Liver (tissue), 9 donors: ENCODE data around the gene ALG12. TPM values are rescaled to one million over a fixed set of nuclear protein-coding genes. Genes with fewer than 3 reads are reported as not detected.

Experiments used
- DNase-seq: peaks from one replicate; pipeline ENCODE4 v3.0.0-alpha.2; 2017; ENCODE audit warnings: low spot score
- H3K27ac ChIP-seq, 2 donors: one replicate each; pipeline ENCODE4 v1.7.0; 2013; ENCODE audit warnings: inconsistent platforms in 2 of 2, low read length in 2 of 2, control low read depth in 1 of 2, low read depth in 1 of 2, mild to moderate bottlenecking in 1 of 2
- H3K27me3 ChIP-seq, 4 donors: one replicate each; pipeline versions ENCODE4 v1.6.1 to v1.7.0; 2013; ENCODE audit warnings: low read length in 3 of 4, inconsistent platforms in 1 of 4, mild to moderate bottlenecking in 1 of 4, moderate library complexity in 1 of 4; ENCODE audit not compliant: control insufficient read depth in 4 of 4, insufficient read depth in 4 of 4
- H3K36me3 ChIP-seq, 4 donors: one replicate each; pipeline versions ENCODE4 v1.6.1 to v1.7.0; 2013; ENCODE audit warnings: low read length in 3 of 4, mild to moderate bottlenecking in 3 of 4, low read depth in 1 of 4, moderate library complexity in 1 of 4; ENCODE audit not compliant: control insufficient read depth in 4 of 4, insufficient read depth in 3 of 4
- H3K4me1 ChIP-seq, 4 donors: one replicate each; pipeline versions ENCODE4 v1.6.1 to v1.7.0; 2013; ENCODE audit warnings: low read length in 3 of 4, mild to moderate bottlenecking in 3 of 4, moderate library complexity in 1 of 4; ENCODE audit not compliant: control insufficient read depth in 4 of 4, insufficient read depth in 4 of 4
- H3K4me3 ChIP-seq, 3 donors: one replicate each; pipeline versions ENCODE4 v1.6.1 to v1.7.0; 2013; ENCODE audit warnings: low read length in 3 of 3, control low read depth in 1 of 3, low read depth in 1 of 3, mild to moderate bottlenecking in 1 of 3
- H3K9ac ChIP-seq, 2 donors: one replicate each; pipeline ENCODE4 v1.7.0; 2013; ENCODE audit warnings: low read length in 2 of 2, mild to moderate bottlenecking in 2 of 2, moderate library complexity in 2 of 2, control low read depth in 1 of 2, low read depth in 1 of 2
- H3K9me3 ChIP-seq, 4 donors: one replicate each; pipeline versions ENCODE4 v1.6.1 to v1.7.0; 2013; ENCODE audit warnings: low read length in 3 of 4; ENCODE audit not compliant: control insufficient read depth in 4 of 4
- EGR1 ChIP-seq, 2 donors: IDR thresholded peaks; 2 replicates each; pipeline ENCODE4 v1.6.1; 2016 to 2018; ENCODE audit warnings: antibody characterized with exemption in 2 of 2, low read depth in 2 of 2
- FOXA1 ChIP-seq: IDR thresholded peaks from 2 replicates; pipeline ENCODE4 v1.6.1; 2016; ENCODE audit warnings: antibody characterized with exemption
- FOXA2 ChIP-seq: IDR thresholded peaks from 2 replicates; pipeline ENCODE4 v1.6.1; 2016; ENCODE audit warnings: antibody characterized with exemption
- GABPA ChIP-seq, 2 donors: IDR thresholded peaks in 1 of 2; conservative IDR thresholded peaks in 1 of 2; 2 replicates each; pipeline ENCODE4 v1.6.1; 2016; ENCODE audit warnings: antibody characterized with exemption in 2 of 2, mild to moderate bottlenecking in 1 of 2, moderate library complexity in 1 of 2
- HNF4A ChIP-seq, 2 donors: conservative IDR thresholded peaks; 2 replicates each; pipeline ENCODE4 v1.6.1; 2016; ENCODE audit warnings: antibody characterized with exemption in 2 of 2, mild to moderate bottlenecking in 2 of 2
- HNF4G ChIP-seq: IDR thresholded peaks from 2 replicates; pipeline ENCODE4 v1.6.1; 2016; ENCODE audit warnings: antibody characterized with exemption
- JUND ChIP-seq, 2 donors: IDR thresholded peaks; 2 replicates each; pipeline ENCODE4 v1.6.1; 2016; ENCODE audit warnings: antibody characterized with exemption in 2 of 2
- NR2F2 ChIP-seq: IDR thresholded peaks from 2 replicates; pipeline ENCODE4 v1.6.1; 2016; ENCODE audit warnings: antibody characterized with exemption
- RAD21 ChIP-seq, 2 donors: IDR thresholded peaks; 2 replicates each; pipeline ENCODE4 v1.6.1; 2016; ENCODE audit warnings: antibody characterized with exemption in 2 of 2, mild to moderate bottlenecking in 2 of 2
- RXRA ChIP-seq, 2 donors: IDR thresholded peaks; 2 replicates each; pipeline ENCODE4 v1.6.1; 2017 to 2018; ENCODE audit warnings: antibody characterized with exemption in 2 of 2, mild to moderate bottlenecking in 1 of 2
- SP1 ChIP-seq: IDR thresholded peaks from 2 replicates; pipeline ENCODE4 v1.6.1; 2018; ENCODE audit warnings: antibody characterized with exemption, mild to moderate bottlenecking
- TAF1 ChIP-seq: conservative IDR thresholded peaks from 2 replicates; pipeline ENCODE4 v1.6.1; 2016; ENCODE audit warnings: antibody characterized with exemption, mild to moderate bottlenecking
- YY1 ChIP-seq: IDR thresholded peaks from 2 replicates; pipeline ENCODE4 v1.6.1; 2016; ENCODE audit warnings: antibody characterized with exemption, mild to moderate bottlenecking
- WGBS: extraction: QIAGEN DNeasy Blood & Tissue Kit; methylation state at CpG from one replicate; pipeline ENCODE4 v1.1.7; 2013; 5-methylcytosine and 5-hydroxymethylcytosine counted together
- polyA plus RNA-seq, 2 donors: library from polyadenylated mRNA; stranded (reverse) in 1 of 2; unstranded in 1 of 2; fragments of 200-250 nt in 1 of 2; fragments of >200 nt in 1 of 2; fragmentation: Nextera tagmentation in 1 of 2; extraction: Ambion mirVana in 1 of 2; gene quantifications; one replicate each; pipeline versions ENCODE4 v1.2.1 to v1.2.3, GENCODE V29; 2013 to 2015
- total RNA-seq, 2 donors: library from RNA; depleted of rRNA; stranded (reverse); fragments of >200 nt; gene quantifications; one replicate each; pipeline ENCODE4 v1.2.3, GENCODE V29; 2014
- TF ChIP-seq, protein P1 (sequence below): IDR thresholded peaks from 2 replicates; pipeline ENCODE4 v1.6.1; 2016; ENCODE audit warnings: antibody characterized with exemption
- TF ChIP-seq, protein P2 (sequence below): IDR thresholded peaks from 2 replicates; pipeline ENCODE4 v1.6.1; 2016; ENCODE audit warnings: antibody characterized with exemption
- TF ChIP-seq, protein P3 (sequence below): IDR thresholded peaks from 2 replicates; pipeline ENCODE4 v1.6.1; 2016; ENCODE audit warnings: antibody characterized with exemption, mild to moderate bottlenecking
- TF ChIP-seq, protein P4 (sequence below): fragments of 150-350 bp; IDR thresholded peaks from 2 replicates; pipeline ENCODE4 v1.5.1; 2017; ENCODE audit warnings: improper control_type of control experiment, low read depth, low read length; ENCODE audit not compliant: missing input control
- TF ChIP-seq, protein P5 (sequence below): IDR thresholded peaks from 2 replicates; pipeline ENCODE4 v1.6.1; 2016; ENCODE audit warnings: antibody characterized with exemption
- donor health status: healthy.
- donor health status: healthy.
- donor health status: healthy.
- donor health status: healthy.
- donor health status: healthy.

ALG12 gene
- total and polyA plus RNA-seq, 4 donors, result 10.4 to 20.2 (median 14.0) TPM

DNA sequence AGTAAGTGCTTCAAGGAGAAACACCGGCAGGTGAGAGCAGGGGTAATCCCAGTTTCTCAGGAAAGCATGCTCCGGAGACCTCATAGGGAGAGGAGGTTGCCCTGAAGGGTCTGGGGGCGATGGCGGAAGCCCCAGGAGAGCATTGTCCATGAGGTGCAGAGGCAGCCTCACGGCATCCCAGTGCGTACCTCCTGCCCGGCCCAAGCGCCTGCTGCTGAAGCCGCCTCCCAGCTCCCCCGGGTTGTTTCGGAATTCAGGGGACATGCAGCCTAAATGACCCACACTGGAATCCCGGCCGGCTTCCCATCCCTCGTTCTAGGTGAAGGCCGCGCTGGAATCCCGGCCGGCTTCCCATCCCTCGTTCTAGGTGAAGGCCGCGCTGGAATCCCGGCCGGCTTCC, 61.9 kb downstream of the ALG12 start:
- TF ChIP-seq FOXA2 (no peak), RAD21 (IDR thresholded peaks at IDR 0.05) (no peak), HNF4G (no peak), SP1 (no peak), FOXA1 (no peak), NR2F2 (no peak), GABPA (IDR thresholded peaks at IDR 0.05 in 1 of 2, conservative IDR thresholded peaks at IDR 0.05 in 1 of 2) (no peak), RXRA (IDR thresholded peaks at IDR 0.05) (no peak), YY1 (no peak), JUND (IDR thresholded peaks at IDR 0.05) (no peak), EGR1 (IDR thresholded peaks at IDR 0.05; ENCODE audit: low read depth in 2 of 2) (no peak), TAF1 (no peak), HNF4A (conservative IDR thresholded peaks at IDR 0.05) (no peak)
- TF ChIP-seq, protein P1, sequence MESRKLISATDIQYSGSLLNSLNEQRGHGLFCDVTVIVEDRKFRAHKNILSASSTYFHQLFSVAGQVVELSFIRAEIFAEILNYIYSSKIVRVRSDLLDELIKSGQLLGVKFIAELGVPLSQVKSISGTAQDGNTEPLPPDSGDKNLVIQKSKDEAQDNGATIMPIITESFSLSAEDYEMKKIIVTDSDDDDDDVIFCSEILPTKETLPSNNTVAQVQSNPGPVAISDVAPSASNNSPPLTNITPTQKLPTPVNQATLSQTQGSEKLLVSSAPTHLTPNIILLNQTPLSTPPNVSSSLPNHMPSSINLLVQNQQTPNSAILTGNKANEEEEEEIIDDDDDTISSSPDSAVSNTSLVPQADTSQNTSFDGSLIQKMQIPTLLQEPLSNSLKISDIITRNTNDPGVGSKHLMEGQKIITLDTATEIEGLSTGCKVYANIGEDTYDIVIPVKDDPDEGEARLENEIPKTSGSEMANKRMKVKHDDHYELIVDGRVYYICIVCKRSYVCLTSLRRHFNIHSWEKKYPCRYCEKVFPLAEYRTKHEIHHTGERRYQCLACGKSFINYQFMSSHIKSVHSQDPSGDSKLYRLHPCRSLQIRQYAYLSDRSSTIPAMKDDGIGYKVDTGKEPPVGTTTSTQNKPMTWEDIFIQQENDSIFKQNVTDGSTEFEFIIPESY, result no peak
- TF ChIP-seq, protein P2, sequence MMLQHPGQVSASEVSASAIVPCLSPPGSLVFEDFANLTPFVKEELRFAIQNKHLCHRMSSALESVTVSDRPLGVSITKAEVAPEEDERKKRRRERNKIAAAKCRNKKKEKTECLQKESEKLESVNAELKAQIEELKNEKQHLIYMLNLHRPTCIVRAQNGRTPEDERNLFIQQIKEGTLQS, result no peak
- TF ChIP-seq, protein P3, sequence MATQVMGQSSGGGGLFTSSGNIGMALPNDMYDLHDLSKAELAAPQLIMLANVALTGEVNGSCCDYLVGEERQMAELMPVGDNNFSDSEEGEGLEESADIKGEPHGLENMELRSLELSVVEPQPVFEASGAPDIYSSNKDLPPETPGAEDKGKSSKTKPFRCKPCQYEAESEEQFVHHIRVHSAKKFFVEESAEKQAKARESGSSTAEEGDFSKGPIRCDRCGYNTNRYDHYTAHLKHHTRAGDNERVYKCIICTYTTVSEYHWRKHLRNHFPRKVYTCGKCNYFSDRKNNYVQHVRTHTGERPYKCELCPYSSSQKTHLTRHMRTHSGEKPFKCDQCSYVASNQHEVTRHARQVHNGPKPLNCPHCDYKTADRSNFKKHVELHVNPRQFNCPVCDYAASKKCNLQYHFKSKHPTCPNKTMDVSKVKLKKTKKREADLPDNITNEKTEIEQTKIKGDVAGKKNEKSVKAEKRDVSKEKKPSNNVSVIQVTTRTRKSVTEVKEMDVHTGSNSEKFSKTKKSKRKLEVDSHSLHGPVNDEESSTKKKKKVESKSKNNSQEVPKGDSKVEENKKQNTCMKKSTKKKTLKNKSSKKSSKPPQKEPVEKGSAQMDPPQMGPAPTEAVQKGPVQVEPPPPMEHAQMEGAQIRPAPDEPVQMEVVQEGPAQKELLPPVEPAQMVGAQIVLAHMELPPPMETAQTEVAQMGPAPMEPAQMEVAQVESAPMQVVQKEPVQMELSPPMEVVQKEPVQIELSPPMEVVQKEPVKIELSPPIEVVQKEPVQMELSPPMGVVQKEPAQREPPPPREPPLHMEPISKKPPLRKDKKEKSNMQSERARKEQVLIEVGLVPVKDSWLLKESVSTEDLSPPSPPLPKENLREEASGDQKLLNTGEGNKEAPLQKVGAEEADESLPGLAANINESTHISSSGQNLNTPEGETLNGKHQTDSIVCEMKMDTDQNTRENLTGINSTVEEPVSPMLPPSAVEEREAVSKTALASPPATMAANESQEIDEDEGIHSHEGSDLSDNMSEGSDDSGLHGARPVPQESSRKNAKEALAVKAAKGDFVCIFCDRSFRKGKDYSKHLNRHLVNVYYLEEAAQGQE, result no peak
- TF ChIP-seq, protein P4, sequence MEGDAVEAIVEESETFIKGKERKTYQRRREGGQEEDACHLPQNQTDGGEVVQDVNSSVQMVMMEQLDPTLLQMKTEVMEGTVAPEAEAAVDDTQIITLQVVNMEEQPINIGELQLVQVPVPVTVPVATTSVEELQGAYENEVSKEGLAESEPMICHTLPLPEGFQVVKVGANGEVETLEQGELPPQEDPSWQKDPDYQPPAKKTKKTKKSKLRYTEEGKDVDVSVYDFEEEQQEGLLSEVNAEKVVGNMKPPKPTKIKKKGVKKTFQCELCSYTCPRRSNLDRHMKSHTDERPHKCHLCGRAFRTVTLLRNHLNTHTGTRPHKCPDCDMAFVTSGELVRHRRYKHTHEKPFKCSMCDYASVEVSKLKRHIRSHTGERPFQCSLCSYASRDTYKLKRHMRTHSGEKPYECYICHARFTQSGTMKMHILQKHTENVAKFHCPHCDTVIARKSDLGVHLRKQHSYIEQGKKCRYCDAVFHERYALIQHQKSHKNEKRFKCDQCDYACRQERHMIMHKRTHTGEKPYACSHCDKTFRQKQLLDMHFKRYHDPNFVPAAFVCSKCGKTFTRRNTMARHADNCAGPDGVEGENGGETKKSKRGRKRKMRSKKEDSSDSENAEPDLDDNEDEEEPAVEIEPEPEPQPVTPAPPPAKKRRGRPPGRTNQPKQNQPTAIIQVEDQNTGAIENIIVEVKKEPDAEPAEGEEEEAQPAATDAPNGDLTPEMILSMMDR, result no peak
- TF ChIP-seq, protein P5, sequence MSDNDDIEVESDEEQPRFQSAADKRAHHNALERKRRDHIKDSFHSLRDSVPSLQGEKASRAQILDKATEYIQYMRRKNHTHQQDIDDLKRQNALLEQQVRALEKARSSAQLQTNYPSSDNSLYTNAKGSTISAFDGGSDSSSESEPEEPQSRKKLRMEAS, result no peak
- Histone ChIP-seq H3K27me3 (no peaks in the 10 kb centered on the region), H3K4me3 (no peak overlapping the region), H3K27ac (no peak overlapping the region), H3K36me3 (no peaks in the 10 kb centered on the region), H3K4me1 (peaks cover 7 to 27% (median 20%) of the 10 kb centered on the region in 4 donors), H3K9me3 (no peaks in the 10 kb centered on the region), H3K9ac (no peak overlapping the region)
- no peak for DNase-seq
- 96% methylated on average over 23 of the region's 23 CpGs for WGBS
